AG09319 (cell line): Measurements from ENCODE around the gene ZNF385D.

ENCODE experiments used
- DNase-seq: peaks from one replicate; pipeline ENCODE4 v3.0.0-alpha.2; 2010; ENCODE audit warnings: low read depth; ENCODE audit errors: extremely low read depth
- CTCF ChIP-seq: IDR thresholded peaks from 2 replicates; pipeline ENCODE4 v1.5.1; 2011; ENCODE audit warnings: low read depth, mild to moderate bottlenecking, inconsistent platforms, low read length, moderate library complexity

ZNF385D gene

GRCh38 chr3:21734746-21735145 lies 16.3 kb downstream of the ZNF385D start:
- TF ChIP-seq CTCF: no peak
- no peak for DNase-seq

- DNase-seq: no peak
- TF ChIP-seq CTCF: no peak
Measured at GRCh38 chr3:21729888-21730459, 21.0 kb downstream of the ZNF385D start.

- no peak for TF ChIP-seq CTCF
- no peak for DNase-seq
Measured at GRCh38 chr3:21729331-21729730, 21.7 kb downstream of the ZNF385D start.

- DNase-seq: no peak
- no peak for TF ChIP-seq CTCF
Measured at GRCh38 chr3:21722768-21723167, 28.2 kb downstream of the ZNF385D start.

- no peak for DNase-seq
- no peak for TF ChIP-seq CTCF
Measured at GRCh38 chr3:21722301-21722700, 28.7 kb downstream of the ZNF385D start.

- no peak for DNase-seq
- TF ChIP-seq CTCF: no peak
Measured at GRCh38 chr3:21718943-21719591, 31.9 kb downstream of the ZNF385D start.

GRCh38 chr3:21718161-21718765 lies 32.7 kb downstream of the ZNF385D start:
- no peak for TF ChIP-seq CTCF
- peak; percentile 65 for DNase-seq
